ENCODE results near the gene RIMKLA.

RIMKLA gene

GRCh38 chr1:42430286-42431135, 49.9 kb downstream of the RIMKLA start:
- POLR2A ChIA-PET: no interaction called here
- no peak for TF ChIP-seq CTCF (IDR thresholded peaks at IDR 0.05; ENCODE audit: control extremely low read depth, extremely low read depth, low read depth, missing control alignments)
- peak; percentile 28 for DNase-seq (ENCODE audit: extremely low spot score)
- CTCF ChIA-PET: interaction anchor here (0.9 to 2.2 kb wide), 2 partner anchors 9 to 37 kb away, joined by 3 to 5 read pairs; no protein-coding TSS in a partner anchor

- CTCF ChIA-PET: interaction anchor here (0.9 kb wide), 1 partner anchor 38 kb away, joined by 3 read pairs; no protein-coding TSS in a partner anchor
- TF ChIP-seq CTCF (IDR thresholded peaks at IDR 0.05; ENCODE audit: control extremely low read depth, extremely low read depth, low read depth, missing control alignments): no peak
- DNase-seq (ENCODE audit: extremely low spot score): no peak
- POLR2A ChIA-PET: no interaction called here
Observed at GRCh38 chr1:42431514-42431913, 50.9 kb downstream of the RIMKLA start.

- ChIA-PET POLR2A (no interaction called here), CTCF (interaction anchor here (1.5 kb wide), 1 partner anchor 19 kb away, joined by 5 read pairs; no protein-coding TSS in a partner anchor)
- no peak for DNase-seq (ENCODE audit: extremely low spot score)
- TF ChIP-seq CTCF (IDR thresholded peaks at IDR 0.05; ENCODE audit: control extremely low read depth, extremely low read depth, low read depth, missing control alignments): no peak
Observed at GRCh38 chr1:42432714-42433113, 52.1 kb downstream of the RIMKLA start.

GRCh38 chr1:42433369-42433768, 52.8 kb downstream of the RIMKLA start:
- POLR2A ChIA-PET: no interaction called here
- no peak for TF ChIP-seq CTCF (IDR thresholded peaks at IDR 0.05; ENCODE audit: control extremely low read depth, extremely low read depth, low read depth, missing control alignments)
- CTCF ChIA-PET: interaction anchor here (1.5 kb wide), 1 partner anchor 19 kb away, joined by 5 read pairs; no protein-coding TSS in a partner anchor
- DNase-seq (ENCODE audit: extremely low spot score): no peak

GRCh38 chr1:42434340-42434739, 53.7 kb downstream of the RIMKLA start:
- no peak for DNase-seq (ENCODE audit: extremely low spot score)
- ChIA-PET CTCF (interaction anchor here (1.5 kb wide), 1 partner anchor 18 kb away, joined by 5 read pairs; no protein-coding TSS in a partner anchor), POLR2A (no interaction called here)
- TF ChIP-seq CTCF (IDR thresholded peaks at IDR 0.05; ENCODE audit: control extremely low read depth, extremely low read depth, low read depth, missing control alignments): no peak

- ChIA-PET CTCF (interaction anchor here (1.2 kb wide), 1 partner anchor 10 kb away, joined by 5 read pairs; no protein-coding TSS in a partner anchor), POLR2A (no interaction called here)
- no peak for TF ChIP-seq CTCF (IDR thresholded peaks at IDR 0.05; ENCODE audit: control extremely low read depth, extremely low read depth, low read depth, missing control alignments)
- no peak for DNase-seq (ENCODE audit: extremely low spot score)
Observed at GRCh38 chr1:42439940-42440339, 59.3 kb downstream of the RIMKLA start.
